Prostate gland (tissue), 2 donors: Measurements from ENCODE around the gene ZNF24. TPM values are rescaled to one million over a fixed set of nuclear protein-coding genes. Genes with fewer than 3 reads are reported as not detected.

Experiments
- DNase-seq: peaks from one replicate; pipeline ENCODE4 v3.0.0-alpha.2; 2019; ENCODE audit warnings: low spot score
- H3K27ac ChIP-seq, 2 donors: fragments of 200-600 bp; sonication (generic); 2 replicates each; pipeline ENCODE4 v1.5.1; 2017 to 2019
- H3K27me3 ChIP-seq: fragments of 200-600 bp; sonication (generic); replicated peaks from 2 replicates; pipeline ENCODE4 v1.5.1; 2019; ENCODE audit not compliant: insufficient read depth
- H3K36me3 ChIP-seq, 2 donors: fragments of 200-600 bp; sonication (generic); 1 replicate in 1 of 2; 2 replicates in 1 of 2; pipeline versions ENCODE4 v1.5.1 to v1.8.1; 2017 to 2019
- H3K4me1 ChIP-seq: fragments of 200-600 bp; sonication (generic); replicated peaks from 2 replicates; pipeline ENCODE4 v1.5.1; 2019
- H3K4me3 ChIP-seq, 2 donors: fragments of 200-600 bp; sonication (generic); 2 replicates each; pipeline ENCODE4 v1.5.1; 2017 to 2019
- H3K9me3 ChIP-seq: fragments of 200-600 bp; sonication (generic); 2 replicates; pipeline ENCODE4 v1.5.1; 2017
- POLR2A ChIP-seq: fragments of 450-650 bp; IDR thresholded peaks from one replicate; pipeline ENCODE4 v1.6.1; 2016; ENCODE audit warnings: antibody characterized with exemption, mild to moderate bottlenecking
- POLR2AphosphoS5 ChIP-seq: sonication (generic); formaldehyde crosslinking; IDR thresholded peaks from one replicate; pipeline ENCODE4 v1.6.1; 2017; ENCODE audit warnings: antibody characterized with exemption
- WGBS: methylation state at CpG from one replicate; pipeline ENCODE4 v1.1.5; 2018; 5-methylcytosine and 5-hydroxymethylcytosine counted together
- intact Hi-C: fragments of 100-400 bp; cut with DNase I; formaldehyde crosslinking; loops from one replicate; pipeline ENCODE4 v1.14.2; 2022
- total RNA-seq, 2 donors: library from RNA; depleted of rRNA; stranded (reverse); fragments of >200 nt; gene quantifications; one replicate each; pipeline ENCODE4 v1.1.0, GENCODE V29; 2016
- TF ChIP-seq, protein P1 (sequence below), 4 experiments: fragments of 200-600 bp in 2 of 4; fragments of 450-650 bp in 2 of 4; sonication (generic) in 2 of 4; IDR thresholded peaks; 1 replicate in 3 of 4; 2 replicates in 1 of 4; pipeline ENCODE4 v1.5.1; 2016 to 2019; ENCODE audit warnings: antibody characterized with exemption in 4 of 4, mild to moderate bottlenecking in 2 of 4, moderate library complexity in 2 of 4

Gene ZNF24
- total RNA-seq, 2 donors from 2014 or later, result 39.4 to 53.4 TPM

DNA sequence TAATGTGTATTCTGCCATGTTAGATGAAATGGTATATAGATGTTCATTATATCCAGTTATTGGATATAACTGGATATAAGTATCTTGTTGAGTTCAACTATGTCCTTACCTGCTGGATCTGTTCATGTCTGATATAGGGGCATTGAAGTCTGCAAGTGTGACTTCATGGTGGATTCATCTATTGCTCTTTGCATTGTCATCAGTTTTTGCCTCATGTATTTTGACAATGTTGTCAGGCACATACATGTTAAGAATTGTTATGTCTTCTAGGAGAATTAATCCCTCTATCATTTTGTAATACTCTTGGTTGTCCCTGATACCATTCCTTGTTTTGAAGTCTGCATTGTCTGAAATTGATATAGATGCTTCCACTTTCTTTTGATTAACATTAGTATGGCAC is 15.4 kb downstream of the ZNF24 start:
- intact Hi-C loops, result no loop called here
- Histone ChIP-seq H3K4me3 (no peak overlapping the region), H3K27ac (no peak overlapping the region), H3K4me1 (no peaks in the 10 kb centered on the region), H3K36me3 (no peaks in the 10 kb centered on the region), H3K9me3 (no peaks in the 10 kb centered on the region), H3K27me3 (no peaks in the 10 kb centered on the region)
- DNase-seq, result no peak
- TF ChIP-seq, protein P1, sequence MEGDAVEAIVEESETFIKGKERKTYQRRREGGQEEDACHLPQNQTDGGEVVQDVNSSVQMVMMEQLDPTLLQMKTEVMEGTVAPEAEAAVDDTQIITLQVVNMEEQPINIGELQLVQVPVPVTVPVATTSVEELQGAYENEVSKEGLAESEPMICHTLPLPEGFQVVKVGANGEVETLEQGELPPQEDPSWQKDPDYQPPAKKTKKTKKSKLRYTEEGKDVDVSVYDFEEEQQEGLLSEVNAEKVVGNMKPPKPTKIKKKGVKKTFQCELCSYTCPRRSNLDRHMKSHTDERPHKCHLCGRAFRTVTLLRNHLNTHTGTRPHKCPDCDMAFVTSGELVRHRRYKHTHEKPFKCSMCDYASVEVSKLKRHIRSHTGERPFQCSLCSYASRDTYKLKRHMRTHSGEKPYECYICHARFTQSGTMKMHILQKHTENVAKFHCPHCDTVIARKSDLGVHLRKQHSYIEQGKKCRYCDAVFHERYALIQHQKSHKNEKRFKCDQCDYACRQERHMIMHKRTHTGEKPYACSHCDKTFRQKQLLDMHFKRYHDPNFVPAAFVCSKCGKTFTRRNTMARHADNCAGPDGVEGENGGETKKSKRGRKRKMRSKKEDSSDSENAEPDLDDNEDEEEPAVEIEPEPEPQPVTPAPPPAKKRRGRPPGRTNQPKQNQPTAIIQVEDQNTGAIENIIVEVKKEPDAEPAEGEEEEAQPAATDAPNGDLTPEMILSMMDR (IDR thresholded peaks at IDR 0.05), result no peak
- no peak for TF ChIP-seq POLR2A
- TF ChIP-seq POLR2AphosphoS5, result no peak

DNA sequence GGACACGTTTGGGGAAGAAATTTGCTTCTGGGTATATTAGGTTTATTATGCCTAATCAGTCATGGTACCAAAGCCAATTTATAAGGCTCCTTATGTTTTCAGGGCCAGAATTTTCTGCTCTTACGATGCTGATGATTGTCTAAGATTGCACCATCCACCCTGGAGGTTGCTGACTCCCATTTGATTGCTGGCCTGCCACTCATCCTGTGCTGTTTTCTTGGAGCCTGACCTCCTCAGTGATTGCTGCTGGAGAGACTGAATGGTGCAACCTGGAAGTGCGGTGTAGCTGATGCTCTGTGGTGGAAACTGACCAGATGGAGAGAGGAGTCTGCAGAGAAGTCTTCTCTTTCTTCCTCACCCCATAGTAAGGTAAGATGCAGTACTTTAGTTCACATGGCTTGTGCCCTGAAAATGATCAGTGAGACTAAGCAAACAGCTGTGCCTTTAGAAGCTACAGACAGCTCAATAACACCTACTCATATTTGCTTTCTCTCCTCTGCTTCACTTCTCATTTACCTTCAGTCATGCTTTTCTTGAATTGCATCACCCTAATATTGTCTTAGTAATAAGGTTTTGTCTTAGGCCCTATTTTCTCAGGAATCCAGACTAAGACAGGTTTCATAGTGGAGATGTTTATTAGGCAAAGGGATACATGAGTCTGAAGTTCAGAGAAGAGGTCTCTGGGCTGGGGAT is 17.4 kb downstream of the ZNF24 start:
- TF ChIP-seq POLR2A (no peak), POLR2AphosphoS5 (no peak)
- TF ChIP-seq, protein P1 (IDR thresholded peaks at IDR 0.05), result no peak
- Histone ChIP-seq H3K4me1 (no peaks in the 10 kb centered on the region), H3K36me3 (no peaks in the 10 kb centered on the region), H3K9me3 (no peaks in the 10 kb centered on the region), H3K4me3 (no peak overlapping the region), H3K27me3 (no peaks in the 10 kb centered on the region), H3K27ac (no peak overlapping the region)
- intact Hi-C loops, result no loop called here
- no peak for DNase-seq
- WGBS, result 52% methylated on average over 3 of the region's 3 CpGs

DNA sequence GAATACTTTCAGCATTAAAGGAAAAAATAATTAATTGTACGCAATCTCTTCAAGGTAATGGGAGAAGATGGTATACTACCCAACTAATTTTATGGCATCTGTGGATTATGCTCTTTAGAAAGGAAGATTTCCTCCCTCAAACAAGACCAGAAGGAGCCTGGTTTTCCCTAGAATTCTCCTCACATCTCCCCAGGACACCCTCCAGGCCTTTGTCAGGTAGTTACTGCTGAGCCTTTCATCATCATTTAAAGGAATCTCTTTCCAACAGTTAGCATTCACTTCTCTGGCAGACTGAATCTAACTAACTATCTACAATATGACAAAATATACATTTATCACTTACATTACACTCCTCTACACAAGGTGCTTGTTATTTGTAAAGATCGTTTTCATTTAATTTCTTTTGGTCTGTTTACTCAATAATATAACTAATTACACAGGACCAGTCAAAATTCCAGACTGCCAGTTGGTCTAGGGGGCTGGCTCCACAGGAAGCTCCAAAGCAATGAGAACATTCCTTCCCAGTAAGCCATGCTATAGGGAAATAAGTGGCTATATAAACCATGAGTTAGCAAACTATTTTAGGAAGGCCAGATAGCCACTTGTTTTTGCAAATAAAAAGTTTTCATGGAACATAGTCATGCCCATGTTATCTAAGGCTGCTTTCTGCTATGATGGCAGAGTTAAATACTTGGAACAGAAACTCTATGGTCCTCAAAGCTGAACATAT is 19.1 kb downstream of the ZNF24 start:
- H3K27me3 ChIP-seq, result no peaks in the 10 kb centered on the region
- no peak overlapping the region for H3K4me3 ChIP-seq
- no peak for DNase-seq
- intact Hi-C loops, result no loop called here
- no peaks in the 10 kb centered on the region for H3K36me3 ChIP-seq
- no peaks in the 10 kb centered on the region for H3K9me3 ChIP-seq
- no peaks in the 10 kb centered on the region for H3K4me1 ChIP-seq
- WGBS, result 43% methylated on average over 2 of the region's 2 CpGs
- TF ChIP-seq POLR2AphosphoS5, result no peak
- no peak for TF ChIP-seq POLR2A
- TF ChIP-seq, protein P1 (IDR thresholded peaks at IDR 0.05), result no peak
- H3K27ac ChIP-seq, result no peak overlapping the region

DNA sequence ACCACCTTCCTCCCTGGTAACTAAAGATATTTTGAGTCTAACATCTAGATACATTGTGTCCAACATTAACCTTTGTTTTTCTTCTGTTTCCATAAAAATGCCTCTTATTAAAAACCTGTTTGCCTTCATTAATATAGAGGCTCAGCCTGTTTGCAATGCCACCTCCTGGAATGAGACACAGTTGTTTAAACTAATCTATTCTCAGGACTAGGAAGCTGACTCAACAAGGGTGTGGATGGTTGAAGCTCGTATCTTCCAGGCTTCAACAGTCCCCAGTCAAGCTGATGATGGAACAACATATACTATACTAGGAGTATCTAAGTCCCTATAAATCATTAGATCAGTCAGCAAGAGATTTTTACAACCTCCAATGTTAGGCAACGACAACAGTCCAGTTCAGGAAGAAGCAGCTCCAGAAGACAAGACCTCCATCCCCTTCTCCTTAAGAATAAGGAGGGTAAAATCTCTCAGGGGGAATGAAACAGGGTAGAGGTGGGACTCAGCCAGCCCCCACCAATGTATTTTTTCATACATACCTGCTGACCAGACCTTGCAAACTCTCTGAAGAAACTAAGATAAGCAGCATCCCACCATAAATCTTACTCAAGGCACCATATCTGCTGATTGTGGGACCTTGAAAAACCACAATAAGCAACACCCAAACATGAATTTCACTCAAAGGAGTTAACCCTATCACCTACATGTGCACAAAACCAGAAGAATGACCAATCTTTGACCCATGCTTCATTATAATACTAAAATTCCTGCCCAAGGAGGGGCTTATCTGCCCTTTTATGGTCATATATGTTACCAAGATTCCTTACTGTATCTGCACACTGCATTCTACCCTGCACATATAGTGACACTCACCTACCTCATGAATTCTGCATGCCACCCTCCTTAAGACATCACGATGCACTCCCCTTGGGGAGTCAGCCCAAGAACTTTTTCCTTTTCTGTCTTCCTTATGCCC is 21.4 kb downstream of the ZNF24 start:
- intact Hi-C loops, result no loop called here
- 63% methylated on average over 3 of the region's 3 CpGs for WGBS
- Histone ChIP-seq H3K4me1 (no peaks in the 10 kb centered on the region), H3K4me3 (no peak overlapping the region), H3K27ac (no peak overlapping the region), H3K36me3 (no peaks in the 10 kb centered on the region), H3K9me3 (no peaks in the 10 kb centered on the region), H3K27me3 (no peaks in the 10 kb centered on the region)
- DNase-seq, result no peak
- no peak for TF ChIP-seq POLR2AphosphoS5
- TF ChIP-seq, protein P1 (IDR thresholded peaks at IDR 0.05), result no peak
